Hepatocyte (in vitro differentiated cells): Measurements from ENCODE around the gene PDZRN4. TPM values are rescaled to one million over a fixed set of nuclear protein-coding genes. Genes with fewer than 3 reads are reported as not detected.

Source experiments
- DNase-seq: peaks from one replicate; pipeline ENCODE4 v3.0.0-alpha.2; 2016; ENCODE audit warnings: low spot score
- H2AFZ ChIP-seq: fragments of 200-600 bp; sonication (generic); 2 replicates; pipeline ENCODE4 v1.6.0; 2016; ENCODE audit warnings: antibody characterized with exemption, mild to moderate bottlenecking
- H3K27ac ChIP-seq: fragments of 200-600 bp; sonication (generic); 2 replicates; pipeline ENCODE4 v1.5.1; 2016; ENCODE audit warnings: mild to moderate bottlenecking
- H3K27me3 ChIP-seq: fragments of 200-600 bp; sonication (generic); 2 replicates; pipeline ENCODE4 v1.6.1; 2016
- H3K36me3 ChIP-seq: fragments of 200-600 bp; sonication (generic); replicated peaks from 2 replicates; pipeline ENCODE4 v1.5.1; 2016; ENCODE audit warnings: low read depth; ENCODE audit not compliant: insufficient read depth
- H3K4me1 ChIP-seq: fragments of 200-600 bp; sonication (generic); 2 replicates; pipeline ENCODE4 v1.5.1; 2016; ENCODE audit warnings: mild to moderate bottlenecking, moderate library complexity; ENCODE audit not compliant: insufficient read depth
- H3K4me2 ChIP-seq: fragments of 200-600 bp; sonication (generic); 2 replicates; pipeline ENCODE4 v1.6.0; 2016
- H3K4me3 ChIP-seq: fragments of 200-600 bp; sonication (generic); 2 replicates; pipeline ENCODE4 v1.5.1; 2016; ENCODE audit warnings: mild to moderate bottlenecking
- H3K79me2 ChIP-seq: fragments of 200-600 bp; sonication (generic); 2 replicates; pipeline ENCODE4 v1.6.0; 2017; ENCODE audit warnings: mild to moderate bottlenecking
- H3K9me2 ChIP-seq: fragments of 200-600 bp; sonication (generic); replicated peaks from 2 replicates; pipeline ENCODE4 v1.6.0; 2017; ENCODE audit warnings: mild to moderate bottlenecking; ENCODE audit not compliant: insufficient read depth
- H3K9me3 ChIP-seq: fragments of 200-600 bp; sonication (generic); 2 replicates; pipeline ENCODE4 v1.5.1; 2016; ENCODE audit warnings: low read depth, mild to moderate bottlenecking
- H4K20me1 ChIP-seq: fragments of 200-600 bp; sonication (generic); 2 replicates; pipeline ENCODE4 v1.6.0; 2016; ENCODE audit warnings: mild to moderate bottlenecking; ENCODE audit not compliant: insufficient read depth, poor library complexity, severe bottlenecking
- EZH2 ChIP-seq: fragments of 200-600 bp; sonication (generic); IDR thresholded peaks from 2 replicates; pipeline ENCODE4 v1.6.1; 2016; ENCODE audit warnings: antibody characterized with exemption, mild to moderate bottlenecking, borderline replicate concordance
- EZH2phosphoT487 ChIP-seq: fragments of 200-600 bp; sonication (generic); IDR thresholded peaks from one replicate; pipeline ENCODE4 v1.6.1; 2018; ENCODE audit warnings: antibody characterized with exemption, mild to moderate bottlenecking, low read depth, moderate library complexity; ENCODE audit not compliant: unreplicated experiment, severe bottlenecking
- WGBS: methylation state at CpG from one replicate; pipeline ENCODE4 v1.1.6; 2016; ENCODE audit warnings: low lambda C conversion rate; ENCODE audit errors: missing lambda C conversion rate; 5-methylcytosine and 5-hydroxymethylcytosine counted together
- polyA plus RNA-seq: library from polyadenylated mRNA; unstranded; fragments of >200 nt; fragmentation: Nextera tagmentation; extraction: Ambion mirVana; gene quantifications from 2 replicates; pipeline ENCODE4 v1.2.1, GENCODE V29; 2016
- total RNA-seq: library from RNA; depleted of rRNA; stranded (reverse); fragments of >200 nt; gene quantifications from 2 replicates; pipeline ENCODE4 v1.2.3, GENCODE V29; 2014
- TF ChIP-seq, protein P1 (sequence below): fragments of 200-600 bp; sonication (generic); IDR thresholded peaks from 2 replicates; pipeline ENCODE4 v1.5.1; 2016; ENCODE audit warnings: antibody characterized with exemption, mild to moderate bottlenecking; ENCODE audit not compliant: poor library complexity

PDZRN4 gene
- total and polyA plus RNA-seq, 2 experiments from 2014 or later: 2.2 to 2.3 TPM

DNA sequence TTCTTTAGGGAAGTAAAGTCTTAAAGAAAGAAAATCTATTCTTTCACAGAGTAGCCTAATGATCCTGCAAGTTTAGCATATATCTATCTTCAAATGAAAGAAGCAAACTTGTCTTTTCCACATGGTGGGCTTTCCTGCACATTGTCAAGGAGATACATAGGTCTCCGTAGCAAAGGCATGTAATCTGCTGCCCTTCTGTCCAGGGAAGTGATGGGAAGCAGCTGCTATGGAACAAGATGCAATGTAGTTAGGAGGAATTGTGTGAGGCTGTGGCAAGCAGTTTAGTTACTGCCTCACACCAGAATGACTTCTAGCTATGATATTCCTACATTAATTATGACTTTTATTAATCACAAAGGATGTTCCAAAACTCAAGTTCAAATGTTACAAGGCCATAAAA, 174.4 kb downstream of the PDZRN4 start:
- H3K79me2 ChIP-seq: no peaks in the 10 kb centered on the region
- H3K9me2 ChIP-seq: no peaks in the 10 kb centered on the region
- H3K9me3 ChIP-seq: no peaks in the 10 kb centered on the region
- no peaks in the 10 kb centered on the region for H3K27me3 ChIP-seq
- DNase-seq: no peak
- WGBS: 35% methylated on average over 1 of the region's 1 CpG
- TF ChIP-seq EZH2phosphoT487 (no peak), EZH2 (no peak)
- TF ChIP-seq, protein P1, sequence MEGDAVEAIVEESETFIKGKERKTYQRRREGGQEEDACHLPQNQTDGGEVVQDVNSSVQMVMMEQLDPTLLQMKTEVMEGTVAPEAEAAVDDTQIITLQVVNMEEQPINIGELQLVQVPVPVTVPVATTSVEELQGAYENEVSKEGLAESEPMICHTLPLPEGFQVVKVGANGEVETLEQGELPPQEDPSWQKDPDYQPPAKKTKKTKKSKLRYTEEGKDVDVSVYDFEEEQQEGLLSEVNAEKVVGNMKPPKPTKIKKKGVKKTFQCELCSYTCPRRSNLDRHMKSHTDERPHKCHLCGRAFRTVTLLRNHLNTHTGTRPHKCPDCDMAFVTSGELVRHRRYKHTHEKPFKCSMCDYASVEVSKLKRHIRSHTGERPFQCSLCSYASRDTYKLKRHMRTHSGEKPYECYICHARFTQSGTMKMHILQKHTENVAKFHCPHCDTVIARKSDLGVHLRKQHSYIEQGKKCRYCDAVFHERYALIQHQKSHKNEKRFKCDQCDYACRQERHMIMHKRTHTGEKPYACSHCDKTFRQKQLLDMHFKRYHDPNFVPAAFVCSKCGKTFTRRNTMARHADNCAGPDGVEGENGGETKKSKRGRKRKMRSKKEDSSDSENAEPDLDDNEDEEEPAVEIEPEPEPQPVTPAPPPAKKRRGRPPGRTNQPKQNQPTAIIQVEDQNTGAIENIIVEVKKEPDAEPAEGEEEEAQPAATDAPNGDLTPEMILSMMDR: no peak
- H4K20me1 ChIP-seq: no peaks in the 10 kb centered on the region
- no peaks in the 10 kb centered on the region for H3K36me3 ChIP-seq
- no peak overlapping the region for H3K4me3 ChIP-seq
- H3K27ac ChIP-seq: no peak overlapping the region
- no peak overlapping the region for H2AFZ ChIP-seq
- H3K4me1 ChIP-seq: no peaks in the 10 kb centered on the region
- H3K4me2 ChIP-seq: no peak overlapping the region

DNA sequence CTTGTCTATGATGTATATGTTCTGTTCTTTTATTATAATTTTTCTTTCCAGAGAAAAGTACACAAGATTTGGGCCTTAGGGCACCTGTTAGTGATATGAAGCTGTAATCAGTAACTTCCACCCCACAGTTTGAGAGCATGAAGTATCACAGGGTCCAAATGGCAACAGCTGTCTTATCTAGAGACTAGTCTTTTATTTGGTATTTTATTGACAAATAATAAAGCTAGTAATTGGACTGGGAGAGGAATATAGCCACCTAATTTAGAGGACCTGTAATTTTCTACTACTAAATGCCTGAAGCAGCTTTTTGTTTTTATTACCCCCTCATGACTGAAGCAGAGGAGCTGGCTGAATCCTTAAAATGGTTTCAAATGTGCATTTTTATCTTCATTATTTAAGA, 174.8 kb downstream of the PDZRN4 start:
- H3K4me1 ChIP-seq: no peaks in the 10 kb centered on the region
- no peak overlapping the region for H3K4me3 ChIP-seq
- DNase-seq: no peak
- no peak overlapping the region for H2AFZ ChIP-seq
- H3K27me3 ChIP-seq: no peaks in the 10 kb centered on the region
- no peaks in the 10 kb centered on the region for H3K36me3 ChIP-seq
- H3K27ac ChIP-seq: no peak overlapping the region
- no peaks in the 10 kb centered on the region for H3K9me2 ChIP-seq
- H3K4me2 ChIP-seq: no peak overlapping the region
- H4K20me1 ChIP-seq: no peaks in the 10 kb centered on the region
- H3K9me3 ChIP-seq: no peaks in the 10 kb centered on the region
- H3K79me2 ChIP-seq: no peaks in the 10 kb centered on the region
- no peak for TF ChIP-seq EZH2phosphoT487
- TF ChIP-seq, protein P1: no peak
- TF ChIP-seq EZH2: no peak

GRCh38 chr12:41364211-41364610, 176.1 kb downstream of the PDZRN4 start:
- Histone ChIP-seq H3K9me3 (no peaks in the 10 kb centered on the region), H3K79me2 (no peaks in the 10 kb centered on the region), H3K27ac (no peak overlapping the region), H3K27me3 (no peaks in the 10 kb centered on the region), H4K20me1 (no peaks in the 10 kb centered on the region), H2AFZ (no peak overlapping the region), H3K9me2 (no peaks in the 10 kb centered on the region), H3K4me2 (no peak overlapping the region), H3K4me1 (no peaks in the 10 kb centered on the region), H3K4me3 (no peak overlapping the region), H3K36me3 (no peaks in the 10 kb centered on the region)
- TF ChIP-seq, protein P1: no peak
- TF ChIP-seq EZH2: no peak
- TF ChIP-seq EZH2phosphoT487: no peak
- no peak for DNase-seq
- WGBS: 94% methylated on average over 1 of the region's 1 CpG

DNA sequence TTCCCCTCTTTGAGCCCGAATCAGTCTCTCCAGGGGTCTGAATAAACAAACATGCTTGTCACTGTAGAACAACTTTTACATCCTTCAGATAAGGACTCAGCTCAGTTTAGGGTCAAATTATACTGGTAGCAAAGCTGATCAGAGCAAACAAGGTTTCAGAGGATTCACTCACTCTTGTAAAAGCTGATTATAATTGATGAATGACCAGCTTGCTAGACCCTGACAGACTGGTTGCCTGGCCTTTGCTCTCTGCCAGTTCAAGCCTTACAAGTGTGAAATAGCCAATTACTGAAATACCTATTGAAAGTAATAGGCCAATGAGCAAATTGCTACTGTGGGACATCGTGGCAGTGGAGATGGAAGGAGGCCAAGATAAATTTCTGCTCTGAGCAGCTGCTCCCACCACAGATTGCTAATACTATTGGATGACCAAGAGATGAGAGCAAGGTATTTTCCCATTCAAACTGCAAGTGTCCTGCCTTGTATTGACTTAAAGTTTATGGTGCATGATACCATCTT, 177.6 kb downstream of the PDZRN4 start:
- Histone ChIP-seq H3K36me3 (no peaks in the 10 kb centered on the region), H3K9me3 (no peaks in the 10 kb centered on the region), H3K4me3 (no peak overlapping the region), H3K4me1 (no peaks in the 10 kb centered on the region), H4K20me1 (no peaks in the 10 kb centered on the region), H2AFZ (no peak overlapping the region), H3K79me2 (no peaks in the 10 kb centered on the region), H3K9me2 (no peaks in the 10 kb centered on the region), H3K27me3 (no peaks in the 10 kb centered on the region), H3K4me2 (no peak overlapping the region), H3K27ac (no peak overlapping the region)
- DNase-seq: no peak
- whole genome bisulfite sequencing: 9% methylated on average over 2 of the region's 2 CpGs
- TF ChIP-seq, protein P1: no peak
- TF ChIP-seq EZH2phosphoT487: no peak
- TF ChIP-seq EZH2: no peak
